ENCODE measurements around the gene TTC9.
A peak's percentile ranks its signal among the peaks of the same experiment; 100 is the strongest.
"Not testable (repeated sequence)": the region's sequence is repeated elsewhere in the genome, so short reads cannot be mapped to it uniquely, and the experiment has no call there.

Gene TTC9

GRCh38 chr14:70680748-70681147, 39.0 kb downstream of the TTC9 start:
- DNase-seq (ENCODE audit: low read depth): no peak

GRCh38 chr14:70683983-70684382, 42.3 kb downstream of the TTC9 start:
- DNase-seq (ENCODE audit: low read depth): no peak

- DNase-seq (ENCODE audit: low read depth): no peak
Observed at GRCh38 chr14:70685474-70686197, 43.9 kb downstream of the TTC9 start.

- DNase-seq (ENCODE audit: low read depth): no peak
Observed at GRCh38 chr14:70692210-70692609, 50.5 kb downstream of the TTC9 start.

- DNase-seq (ENCODE audit: low read depth): no peak
Observed at GRCh38 chr14:70696026-70696425, 54.3 kb downstream of the TTC9 start.

GRCh38 chr14:70697701-70698100, 56.0 kb downstream of the TTC9 start:
- DNase-seq (ENCODE audit: low read depth): no peak

GRCh38 chr14:70698288-70698687, 56.6 kb downstream of the TTC9 start:
- DNase-seq (ENCODE audit: low read depth): peak; percentile 46

GRCh38 chr14:70699646-70700045, 57.9 kb downstream of the TTC9 start:
- DNase-seq (ENCODE audit: low read depth): no peak

- no peak for DNase-seq (ENCODE audit: low read depth)
Observed at GRCh38 chr14:70700955-70701585, 59.4 kb downstream of the TTC9 start.

GRCh38 chr14:70701610-70702009, 59.9 kb downstream of the TTC9 start:
- no peak for DNase-seq (ENCODE audit: low read depth)

- no peak for DNase-seq (ENCODE audit: low read depth)
Observed at GRCh38 chr14:70702161-70702560, 60.4 kb downstream of the TTC9 start.

GRCh38 chr14:70703621-70704168, 62.0 kb downstream of the TTC9 start:
- not testable (repeated sequence) for DNase-seq (ENCODE audit: low read depth)

- DNase-seq (ENCODE audit: low read depth): no peak
Observed at GRCh38 chr14:70704960-70705359, 63.2 kb downstream of the TTC9 start.

GRCh38 chr14:70706177-70706576, 64.5 kb downstream of the TTC9 start:
- DNase-seq (ENCODE audit: low read depth): no peak

- no peak for DNase-seq (ENCODE audit: low read depth)
Observed at GRCh38 chr14:70707138-70708038, 65.7 kb downstream of the TTC9 start.

- no peak for DNase-seq (ENCODE audit: low read depth)
Observed at GRCh38 chr14:70708717-70709570, 67.2 kb downstream of the TTC9 start.

- no peak for DNase-seq (ENCODE audit: low read depth)
Observed at GRCh38 chr14:70709726-70710382, 68.1 kb downstream of the TTC9 start.

GRCh38 chr14:70711451-70711850, 69.7 kb downstream of the TTC9 start:
- no peak for DNase-seq (ENCODE audit: low read depth)

- no peak for DNase-seq (ENCODE audit: low read depth)
Observed at GRCh38 chr14:70713096-70713495, 71.4 kb downstream of the TTC9 start.

- DNase-seq (ENCODE audit: low read depth): no peak
Observed at GRCh38 chr14:70713511-70713916, 71.8 kb downstream of the TTC9 start.

GRCh38 chr14:70714055-70714550, 72.4 kb downstream of the TTC9 start:
- no peak for DNase-seq (ENCODE audit: low read depth)
